ENCODE data around the gene TRPV3.
"Not testable (repeated sequence)": the region's sequence is repeated elsewhere in the genome, so short reads cannot be mapped to it uniquely, and the experiment has no call there.

Gene TRPV3

DNA sequence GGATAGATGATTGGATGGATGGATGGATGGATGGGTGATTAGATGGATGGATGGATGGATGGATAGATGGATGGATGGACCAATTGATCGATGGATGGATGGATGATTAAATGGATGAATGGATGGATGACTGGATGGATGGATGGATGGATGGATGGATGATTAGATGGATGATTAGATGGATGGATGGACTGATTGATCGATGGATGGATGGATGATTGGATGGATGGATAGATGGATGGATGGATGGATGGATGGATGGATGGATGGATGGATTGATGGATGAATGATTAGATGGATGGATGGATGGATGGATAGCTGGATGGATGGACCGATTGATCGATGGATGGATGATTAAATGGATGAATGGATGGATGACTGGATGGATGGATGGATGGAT, 38.1 kb downstream of the TRPV3 start:
- not testable (repeated sequence) for DNase-seq

DNA sequence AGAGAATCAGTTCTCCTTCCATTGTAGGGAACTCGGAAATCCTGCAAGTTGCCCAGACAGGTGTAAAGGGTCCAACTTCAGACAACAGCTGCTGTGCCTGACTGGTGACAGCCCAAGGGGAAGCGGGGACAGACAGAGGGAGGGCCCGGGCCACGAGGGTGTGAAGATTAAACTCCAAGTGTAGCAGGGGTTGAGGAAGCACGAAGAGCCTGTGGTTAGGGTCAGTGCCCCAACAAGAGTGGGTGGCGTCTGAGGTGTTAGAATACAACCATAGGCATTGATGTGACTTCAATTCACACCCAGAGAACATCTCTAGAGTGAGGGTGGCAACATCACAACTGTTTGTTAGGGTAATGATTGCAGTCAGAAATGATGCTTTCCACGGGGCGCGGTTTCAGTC, 42.7 kb downstream of the TRPV3 start:
- DNase-seq, result no peak

DNA sequence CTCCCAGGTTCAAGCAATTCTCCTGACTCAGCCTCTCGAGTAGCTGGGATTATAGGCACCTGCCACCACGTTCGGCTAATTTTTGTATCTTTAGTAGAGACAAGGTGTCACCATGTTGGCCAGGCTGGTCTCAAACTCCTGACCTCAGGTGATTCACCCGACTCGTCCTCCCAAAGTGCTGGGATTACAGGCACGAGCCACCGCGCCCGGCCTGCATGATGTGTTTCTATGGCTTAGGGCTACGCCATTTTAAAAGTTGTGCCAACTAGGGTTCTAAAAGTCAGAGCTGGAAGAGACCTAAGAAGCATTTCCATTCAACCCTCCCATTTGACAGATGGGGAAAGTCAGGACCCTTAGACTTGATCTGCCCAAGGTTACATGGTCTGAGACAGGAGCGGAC, 43.4 kb downstream of the TRPV3 start:
- not testable (repeated sequence) for DNase-seq

- no peak for DNase-seq
Observed at GRCh38 chr17:3513305-3514035, 44.1 kb downstream of the TRPV3 start.

- DNase-seq, result peak; percentile 89
Observed at GRCh38 chr17:3512505-3513171, 45.0 kb downstream of the TRPV3 start.

DNA sequence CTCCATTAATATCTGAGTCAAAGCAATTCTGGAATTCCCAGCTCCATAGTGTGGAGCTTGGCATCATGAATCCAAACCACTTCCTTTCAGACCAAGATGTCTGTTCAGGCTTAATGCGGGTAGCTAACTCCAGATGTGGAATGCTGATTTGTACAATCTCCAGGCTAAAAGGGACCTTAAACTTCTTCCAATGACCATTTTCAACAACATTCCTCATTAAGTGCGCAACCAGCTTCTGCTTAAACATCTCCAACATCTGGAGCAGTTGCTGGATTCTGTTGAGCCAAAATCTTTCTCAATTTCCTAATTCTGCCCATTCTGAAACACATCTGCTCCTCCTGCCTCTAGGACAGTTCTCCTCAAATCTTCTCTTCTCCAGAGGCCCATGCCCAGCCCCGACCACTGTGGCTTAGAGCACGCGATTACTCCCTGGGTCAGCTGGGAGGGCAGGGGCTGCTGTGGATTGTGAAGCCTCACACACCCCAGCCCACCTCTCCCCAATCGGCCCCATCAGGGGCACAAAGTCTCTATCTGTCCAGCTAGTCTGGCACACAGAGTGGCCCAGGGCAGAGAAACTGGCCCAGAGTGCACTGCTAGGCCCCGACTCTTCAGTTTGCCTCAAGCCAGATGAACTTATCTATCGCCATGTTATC, 45.6 kb downstream of the TRPV3 start:
- no peak for DNase-seq

- DNase-seq, result no peak
Observed at GRCh38 chr17:3510090-3510489, 47.5 kb downstream of the TRPV3 start.

- no peak for DNase-seq
Observed at GRCh38 chr17:3507869-3508268, 49.7 kb downstream of the TRPV3 start.

GRCh38 chr17:3507071-3507470, 50.5 kb downstream of the TRPV3 start:
- no peak for DNase-seq

DNA sequence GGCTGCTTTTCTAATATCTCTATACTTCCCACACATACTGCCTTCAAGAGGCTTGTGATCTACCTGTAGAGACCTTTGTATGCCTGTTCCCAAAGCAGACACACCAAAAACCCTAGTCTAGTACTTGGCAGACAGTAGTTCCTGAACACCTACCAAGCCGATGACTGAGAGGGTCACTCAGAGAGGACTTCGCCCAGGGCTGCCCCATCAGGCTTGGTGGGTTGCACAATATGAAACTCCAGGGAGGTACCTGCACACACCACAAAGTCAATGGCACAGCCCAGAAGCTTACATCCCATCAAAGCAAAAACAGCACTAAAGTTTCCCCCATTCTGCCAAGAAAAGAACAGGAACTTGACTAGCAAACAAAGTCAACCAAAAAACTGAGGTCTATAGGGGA, 51.6 kb downstream of the TRPV3 start:
- DNase-seq, result no peak

GRCh38 chr17:3505008-3505407, 52.6 kb downstream of the TRPV3 start:
- DNase-seq, result no peak

DNA sequence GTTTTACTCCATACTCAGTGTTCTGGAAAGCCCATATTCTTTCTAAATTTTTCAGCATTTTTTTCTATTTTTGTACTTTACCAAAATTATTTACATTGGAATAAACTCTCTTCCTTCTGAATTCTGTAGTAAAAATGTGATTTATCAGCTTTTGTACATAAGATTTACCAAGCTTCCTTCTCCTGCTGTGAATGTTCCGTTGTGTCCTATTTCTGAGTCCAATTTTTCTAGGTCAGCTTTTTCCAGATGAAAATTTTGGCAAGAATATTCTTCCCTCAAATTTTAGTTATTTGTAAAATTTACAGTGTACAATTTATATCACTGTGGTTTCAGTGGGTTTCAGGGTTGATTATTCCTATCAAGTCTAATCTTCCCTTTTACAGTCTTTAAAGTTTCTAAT, 54.3 kb downstream of the TRPV3 start:
- no peak for DNase-seq

DNA sequence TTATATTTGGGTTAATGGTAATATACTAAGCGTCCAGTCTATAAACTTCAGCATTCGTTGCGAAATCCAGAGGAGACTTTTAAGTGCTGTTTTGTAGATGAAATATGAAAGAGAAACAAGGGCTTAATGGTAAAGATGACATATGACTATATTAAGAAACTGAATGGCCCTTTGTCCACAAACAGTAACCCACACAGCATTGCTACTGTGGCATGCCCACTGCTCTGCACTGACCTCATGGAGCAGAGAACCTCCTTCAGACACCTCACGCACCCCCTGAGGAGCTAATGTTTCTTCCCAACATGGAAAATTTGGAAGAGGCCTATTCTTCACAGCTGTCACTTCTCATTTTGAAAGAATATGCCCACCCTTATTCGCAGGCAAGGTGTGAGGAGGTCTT, 55.1 kb downstream of the TRPV3 start:
- no peak for DNase-seq

DNA sequence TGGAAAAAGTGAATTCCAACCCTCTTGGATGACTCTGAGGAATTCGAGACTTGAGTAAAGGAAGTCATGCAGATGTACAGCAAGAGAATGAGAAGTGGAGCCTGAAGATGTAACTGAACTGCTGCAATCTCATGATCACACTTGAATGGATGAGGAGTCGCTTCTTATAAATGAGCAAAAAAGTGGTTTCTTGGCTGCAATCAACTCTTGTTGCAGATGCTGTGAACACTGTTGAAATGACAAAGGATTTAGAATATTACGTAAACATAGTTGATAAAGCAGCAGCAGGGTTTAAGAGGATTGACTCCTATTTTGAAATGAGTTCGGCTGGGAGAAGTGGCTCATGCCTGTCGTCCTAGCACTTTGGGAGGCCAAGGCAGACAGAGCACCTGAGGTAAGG, 56.3 kb downstream of the TRPV3 start:
- DNase-seq, result no peak

GRCh38 chr17:3497101-3497500, 60.5 kb downstream of the TRPV3 start:
- no peak for DNase-seq

DNA sequence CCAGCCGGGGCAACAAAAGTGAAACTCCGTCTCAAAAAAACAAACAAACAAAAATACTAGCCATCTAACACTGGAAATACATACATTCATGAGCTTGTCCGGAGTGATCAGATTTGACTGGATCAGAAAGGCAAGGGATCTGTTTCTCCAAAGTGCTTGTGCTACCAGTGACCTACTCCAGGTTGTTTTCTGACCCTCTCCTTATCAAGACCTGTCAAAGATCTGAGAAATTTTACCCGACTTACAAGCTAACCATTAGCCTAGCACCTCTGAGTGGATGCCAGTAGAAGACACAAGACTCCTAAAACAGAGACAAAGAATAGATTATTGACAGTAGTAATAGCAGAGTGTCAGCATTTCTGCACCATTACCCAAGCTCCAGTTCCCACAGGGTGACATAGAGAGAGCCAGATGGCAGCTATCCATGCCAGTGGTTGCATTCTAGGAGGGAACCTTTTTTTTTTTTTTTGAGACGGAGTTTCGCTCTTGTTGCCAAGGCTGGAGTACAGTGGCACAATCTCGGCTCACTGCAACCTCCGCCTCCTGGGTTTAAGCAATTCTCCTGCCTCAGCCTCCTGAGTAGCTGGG, 72.0 kb downstream of the TRPV3 start:
- DNase-seq, result no peak

GRCh38 chr17:3482852-3483251, 74.8 kb downstream of the TRPV3 start:
- no peak for DNase-seq

DNA sequence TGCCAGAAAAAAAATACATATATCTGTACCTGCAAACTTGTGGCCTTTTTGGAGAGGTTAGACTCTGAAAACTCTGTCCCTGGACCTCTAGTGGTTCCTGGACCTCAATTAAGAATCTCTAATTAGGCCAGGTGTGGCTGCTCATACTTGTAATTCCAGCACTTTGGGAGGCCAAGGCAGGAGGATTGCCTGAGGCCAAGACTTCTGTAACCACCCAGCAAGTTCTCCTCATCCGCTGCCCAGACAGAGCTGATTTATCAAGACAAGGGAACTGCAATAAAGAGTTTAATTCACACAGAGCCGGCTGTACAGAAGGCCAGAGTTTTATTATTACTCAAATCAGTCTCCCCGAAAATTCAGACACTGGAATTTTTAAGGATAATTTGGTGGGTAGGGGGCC, 77.6 kb downstream of the TRPV3 start:
- DNase-seq, result no peak

DNA sequence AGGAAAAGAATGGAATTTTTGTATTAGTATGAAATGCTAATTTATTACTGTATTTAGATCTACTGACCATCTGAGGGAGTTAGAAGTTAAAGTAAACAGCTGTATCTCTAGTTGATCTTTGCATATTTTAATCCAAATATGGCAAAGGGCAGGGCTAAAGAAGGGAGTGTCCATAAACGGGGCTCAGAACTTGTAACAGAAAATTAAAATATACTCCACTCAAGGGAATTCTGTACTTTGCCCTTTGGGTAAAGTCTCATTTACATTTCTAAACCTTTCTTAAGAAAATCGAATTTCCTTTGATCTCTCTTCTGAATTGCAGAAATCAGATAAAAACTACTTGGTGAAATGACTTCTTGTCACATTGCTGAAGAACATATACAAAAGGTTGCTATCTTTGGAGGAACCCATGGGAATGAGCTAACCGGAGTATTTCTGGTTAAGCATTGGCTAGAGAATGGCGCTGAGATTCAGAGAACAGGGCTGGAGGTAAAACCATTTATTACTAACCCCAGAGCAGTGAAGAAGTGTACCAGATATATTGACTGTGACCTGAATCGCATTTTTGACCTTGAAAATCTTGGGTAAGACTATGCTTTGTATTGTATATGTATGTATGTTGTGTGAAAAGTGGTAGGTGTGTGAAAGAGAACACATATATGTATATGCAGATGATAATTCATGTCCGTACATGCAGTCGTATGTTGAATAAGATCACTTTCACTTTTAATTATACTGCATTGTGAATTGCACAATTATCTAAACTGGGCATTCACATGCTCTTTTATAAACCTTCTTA, 81.6 kb downstream of the TRPV3 start, which contains the start of gene ASPA:
Gene ASPA (plus strand): TSS at position 186 of the 799 bp plus-strand sequence. CDS start 163 bp downstream, at position 349.
- no peak for DNase-seq

DNA sequence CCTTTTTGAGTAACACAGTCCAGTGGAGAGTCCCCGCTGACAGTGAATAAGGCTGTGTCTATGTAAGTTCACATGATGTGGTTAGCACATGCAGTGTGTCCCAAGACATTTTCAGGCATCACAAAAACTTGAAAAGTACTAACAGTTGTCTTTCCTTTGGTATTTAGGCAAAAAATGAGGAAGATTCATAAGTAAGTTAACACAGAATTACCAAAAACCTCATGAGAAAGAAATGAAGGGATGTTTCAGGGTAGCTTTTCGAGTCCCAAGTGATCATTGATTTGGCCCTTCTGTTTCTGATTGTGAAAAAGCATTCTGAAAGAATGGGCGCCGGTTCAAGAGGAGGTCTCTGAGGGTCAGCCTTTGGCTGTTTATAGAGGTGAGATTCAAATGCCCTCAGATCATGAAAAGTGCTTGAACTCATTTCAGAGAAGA, 82.3 kb downstream of the TRPV3 start:
- no peak for DNase-seq

DNA sequence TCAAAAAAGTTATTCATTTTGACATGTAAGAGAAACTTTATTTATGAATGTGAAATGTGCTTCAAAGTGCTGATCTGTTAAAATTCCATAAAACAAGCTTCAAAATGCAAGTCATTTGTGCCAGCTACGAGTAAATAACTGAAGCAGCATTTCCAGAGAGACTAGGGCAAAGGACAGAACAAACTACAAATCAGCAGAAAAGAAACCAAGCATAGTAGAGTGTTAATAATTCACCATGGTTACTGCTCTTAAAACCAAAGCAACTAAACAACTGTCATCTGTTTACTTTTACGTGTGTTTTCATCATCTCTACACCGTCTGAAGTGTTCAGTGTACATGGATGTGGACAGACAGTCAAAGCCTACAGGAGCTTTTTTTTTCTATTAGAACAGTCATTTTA, 83.4 kb downstream of the TRPV3 start:
- DNase-seq, result no peak

DNA sequence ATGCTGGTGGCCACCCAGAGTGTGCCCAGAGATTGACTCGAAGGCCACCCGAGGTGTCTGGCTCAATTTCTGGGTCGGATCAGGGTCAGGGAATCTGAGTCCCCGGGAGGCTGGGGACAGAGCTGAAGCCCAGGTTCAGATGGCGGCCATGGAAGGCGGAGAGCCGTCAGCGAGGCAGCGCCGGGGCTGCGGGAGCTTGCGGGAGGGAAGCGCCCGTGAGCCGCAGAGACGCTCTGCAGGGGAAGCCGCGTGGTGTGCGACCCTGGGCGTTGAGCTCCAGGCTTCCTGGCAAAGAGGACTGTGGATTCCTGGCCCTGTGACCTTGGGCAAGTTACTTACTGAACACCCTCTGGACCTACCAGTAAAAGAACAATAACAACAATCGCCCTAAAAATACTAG, 85.5 kb downstream of the TRPV3 start:
- DNase-seq, result no peak

GRCh38 chr17:3471599-3471998, 86.0 kb downstream of the TRPV3 start, which contains the start of gene SPATA22:
Gene SPATA22 (minus strand): TSS chr17:3471819. CDS start chr17:3469325, 2,494 bp downstream.
- no peak for DNase-seq
